ENCODE data around the gene LIPT2. TPM values are rescaled to one million over a fixed set of nuclear protein-coding genes. Genes with fewer than 3 reads are reported as not detected.

The LIPT2 gene
- total RNA-seq, 6 experiments from 2014 or later: 0.63 to 2.0 (median 1.3) TPM

- Mint-ChIP-seq H3K27ac (no peak overlapping the region), H3K27me3 (ENCODE audit: insufficient read depth) (peaks cover 32% of the 10 kb centered on the region), H3K9me3 (peaks cover 11% of the 10 kb centered on the region), H3K36me3 (ENCODE audit: low read depth) (peaks cover 5% of the 10 kb centered on the region; the same call in 1 of the 2 replicates), H3K4me1 (ENCODE audit: low read depth) (no peaks in the 10 kb centered on the region), H3K4me3 (no peak overlapping the region)
- DNase-seq: no peak
- TF ChIP-seq, protein P1, sequence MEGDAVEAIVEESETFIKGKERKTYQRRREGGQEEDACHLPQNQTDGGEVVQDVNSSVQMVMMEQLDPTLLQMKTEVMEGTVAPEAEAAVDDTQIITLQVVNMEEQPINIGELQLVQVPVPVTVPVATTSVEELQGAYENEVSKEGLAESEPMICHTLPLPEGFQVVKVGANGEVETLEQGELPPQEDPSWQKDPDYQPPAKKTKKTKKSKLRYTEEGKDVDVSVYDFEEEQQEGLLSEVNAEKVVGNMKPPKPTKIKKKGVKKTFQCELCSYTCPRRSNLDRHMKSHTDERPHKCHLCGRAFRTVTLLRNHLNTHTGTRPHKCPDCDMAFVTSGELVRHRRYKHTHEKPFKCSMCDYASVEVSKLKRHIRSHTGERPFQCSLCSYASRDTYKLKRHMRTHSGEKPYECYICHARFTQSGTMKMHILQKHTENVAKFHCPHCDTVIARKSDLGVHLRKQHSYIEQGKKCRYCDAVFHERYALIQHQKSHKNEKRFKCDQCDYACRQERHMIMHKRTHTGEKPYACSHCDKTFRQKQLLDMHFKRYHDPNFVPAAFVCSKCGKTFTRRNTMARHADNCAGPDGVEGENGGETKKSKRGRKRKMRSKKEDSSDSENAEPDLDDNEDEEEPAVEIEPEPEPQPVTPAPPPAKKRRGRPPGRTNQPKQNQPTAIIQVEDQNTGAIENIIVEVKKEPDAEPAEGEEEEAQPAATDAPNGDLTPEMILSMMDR (IDR thresholded peaks at IDR 0.05): no peak
Measured at GRCh38 chr11:74534216-74534945, 40.9 kb upstream of the LIPT2 start.

- TF ChIP-seq, protein P1 (IDR thresholded peaks at IDR 0.05): no peak
- DNase-seq: no peak
- peaks cover 30% of the 10 kb centered on the region for H3K27me3 Mint-ChIP-seq (ENCODE audit: insufficient read depth)
- no peak overlapping the region for H3K27ac Mint-ChIP-seq
- H3K4me3 Mint-ChIP-seq: no peak overlapping the region
- no peaks in the 10 kb centered on the region for H3K4me1 Mint-ChIP-seq (ENCODE audit: low read depth)
- peaks cover 5% of the 10 kb centered on the region; the same call in 1 of the 2 replicates for H3K36me3 Mint-ChIP-seq (ENCODE audit: low read depth)
- H3K9me3 Mint-ChIP-seq: peaks cover 11% of the 10 kb centered on the region
Measured at GRCh38 chr11:74533421-74533820, 39.9 kb upstream of the LIPT2 start.

DNA sequence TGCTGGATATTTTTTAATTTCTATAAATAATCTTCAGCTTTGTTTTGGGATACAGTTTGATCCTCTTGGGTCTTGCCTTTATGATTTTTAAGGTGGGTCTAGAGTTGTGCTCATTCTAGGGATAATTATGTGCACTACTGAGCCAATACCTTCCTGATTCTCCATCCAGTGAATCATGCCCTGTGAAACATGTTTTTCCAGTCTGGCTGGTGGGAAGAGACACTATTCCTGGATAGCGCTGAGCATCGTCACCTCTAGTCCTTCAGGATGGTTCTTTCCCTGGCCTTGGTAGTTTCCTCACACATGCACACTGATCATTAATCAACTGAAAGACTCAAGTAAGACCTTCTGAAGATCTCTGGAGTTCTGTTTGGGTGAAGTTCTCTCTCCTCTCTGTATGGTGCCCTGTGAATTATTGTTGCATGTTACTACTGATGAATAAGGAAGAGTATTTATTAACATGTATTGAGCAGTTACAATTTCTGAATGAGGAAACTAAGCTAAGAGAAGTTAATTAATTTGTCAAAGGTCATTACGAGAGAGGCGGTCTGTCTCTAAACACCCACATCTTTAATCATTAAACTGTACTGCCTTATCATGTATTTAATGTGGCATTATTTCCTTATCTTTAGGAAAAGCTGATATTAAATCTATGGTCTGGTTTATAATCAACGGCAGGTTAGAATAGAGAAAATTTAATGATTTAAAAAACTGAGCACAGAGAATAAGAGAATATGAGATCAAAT is 39.1 kb upstream of the LIPT2 start:
- Mint-ChIP-seq H3K36me3 (ENCODE audit: low read depth) (peaks cover 3% of the 10 kb centered on the region; the same call in 1 of the 2 replicates), H3K27ac (no peak overlapping the region), H3K4me3 (no peak overlapping the region), H3K9me3 (peaks cover 6% of the 10 kb centered on the region), H3K4me1 (ENCODE audit: low read depth) (no peaks in the 10 kb centered on the region), H3K27me3 (ENCODE audit: insufficient read depth) (peaks cover 30% of the 10 kb centered on the region)
- DNase-seq: no peak
- TF ChIP-seq, protein P1 (IDR thresholded peaks at IDR 0.05): no peak

DNA sequence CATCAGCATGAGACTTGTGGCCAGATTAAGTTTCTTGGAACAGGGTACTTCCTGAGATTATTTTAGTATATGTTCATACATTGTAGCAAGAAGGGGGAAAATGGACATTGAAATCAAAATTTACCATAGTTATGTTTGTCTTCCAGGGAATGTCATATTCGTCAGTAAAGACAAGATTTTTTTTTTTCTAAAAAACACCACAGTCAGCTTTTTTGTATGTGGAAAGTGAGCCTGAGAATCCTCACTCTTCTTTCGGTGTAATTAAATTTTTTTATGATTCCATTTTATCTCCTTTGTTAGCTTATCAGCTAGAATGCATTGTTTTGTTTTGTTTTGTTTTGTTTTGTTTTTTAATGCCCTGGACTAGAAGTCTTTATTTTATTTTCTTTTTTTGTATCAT is 31.5 kb upstream of the LIPT2 start:
- H3K27ac Mint-ChIP-seq: no peak overlapping the region
- TF ChIP-seq, protein P1 (IDR thresholded peaks at IDR 0.05): no peak
- no peaks in the 10 kb centered on the region for H3K36me3 Mint-ChIP-seq (ENCODE audit: low read depth)
- H3K9me3 Mint-ChIP-seq: no peaks in the 10 kb centered on the region
- peaks cover 31% of the 10 kb centered on the region for H3K27me3 Mint-ChIP-seq (ENCODE audit: insufficient read depth)
- DNase-seq: no peak
- H3K4me1 Mint-ChIP-seq (ENCODE audit: low read depth): no peaks in the 10 kb centered on the region
- no peak overlapping the region for H3K4me3 Mint-ChIP-seq

DNA sequence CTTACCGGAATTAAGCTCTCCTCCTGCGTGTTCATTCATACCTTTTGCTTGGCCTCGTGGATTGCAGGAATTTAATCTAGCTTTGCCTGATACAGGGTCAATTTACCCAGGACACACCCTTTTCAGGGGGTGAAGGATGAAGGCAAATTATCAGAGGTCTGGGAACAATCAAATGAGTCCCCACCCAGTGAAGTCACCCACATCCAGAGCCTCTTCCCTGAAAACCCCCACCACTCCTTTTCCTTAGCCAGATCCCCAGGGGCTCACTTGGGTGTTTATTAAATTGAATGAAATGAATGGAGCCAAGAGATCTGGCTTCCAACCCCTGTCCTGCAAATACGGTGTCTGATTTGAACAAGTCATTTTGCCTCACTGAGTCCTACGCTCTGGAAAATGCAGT is 31.0 kb upstream of the LIPT2 start:
- H3K4me1 Mint-ChIP-seq (ENCODE audit: low read depth): no peaks in the 10 kb centered on the region
- TF ChIP-seq, protein P1 (IDR thresholded peaks at IDR 0.05): no peak
- DNase-seq: no peak
- H3K27me3 Mint-ChIP-seq (ENCODE audit: insufficient read depth): peaks cover 33% of the 10 kb centered on the region
- no peak overlapping the region for H3K4me3 Mint-ChIP-seq
- H3K27ac Mint-ChIP-seq: no peak overlapping the region
- H3K9me3 Mint-ChIP-seq: no peaks in the 10 kb centered on the region
- H3K36me3 Mint-ChIP-seq (ENCODE audit: low read depth): no peaks in the 10 kb centered on the region
